T-helper 2 cell treated with Interferon-gamma antibody and Interleukin-4, amounts not matched to agents 5 μg/mL and 100 μg/mL, for 36 hours (primary cell): ENCODE measurements around the gene SULT1A2.
"Not testable (repeated sequence)": the region's sequence is repeated elsewhere in the genome, so short reads cannot be mapped to it uniquely, and the experiment has no call there.

Experiments
- DNase-seq: peaks from one replicate; pipeline ENCODE4 v3.0.0; 2021; ENCODE audit warnings: low spot score
- H3K27ac Mint-ChIP-seq: one replicate; pipeline ENCODE4 v1.8.0; 2021; ENCODE audit warnings: mild to moderate bottlenecking, mixed read lengths
- H3K27me3 Mint-ChIP-seq: one replicate; pipeline ENCODE4 v1.8.0; 2021; ENCODE audit warnings: low read depth, mixed read lengths
- H3K36me3 Mint-ChIP-seq: one replicate; pipeline ENCODE4 v1.8.0; 2021; ENCODE audit warnings: low read depth, mixed read lengths
- H3K4me1 Mint-ChIP-seq: one replicate; pipeline ENCODE4 v1.8.0; 2021; ENCODE audit warnings: low read depth, mixed read lengths
- H3K4me3 Mint-ChIP-seq: one replicate; pipeline ENCODE4 v1.8.0; 2022; ENCODE audit warnings: mild to moderate bottlenecking, moderate library complexity, mixed read lengths
- H3K9me3 Mint-ChIP-seq: one replicate; pipeline ENCODE4 v1.8.0; 2021; ENCODE audit warnings: mixed read lengths

SULT1A2 gene

GRCh38 chr16:28603381-28604185, 6.7 kb upstream of the SULT1A2 start:
- Mint-ChIP-seq H3K4me3 (no peak overlapping the region), H3K9me3 (no peaks in the 10 kb centered on the region), H3K27ac (no peak overlapping the region), H3K36me3 (no peaks in the 10 kb centered on the region), H3K27me3 (no peaks in the 10 kb centered on the region), H3K4me1 (no peaks in the 10 kb centered on the region)
- DNase-seq = no peak

- H3K4me3 Mint-ChIP-seq = no peak overlapping the region
- no peaks in the 10 kb centered on the region for H3K9me3 Mint-ChIP-seq
- H3K36me3 Mint-ChIP-seq = no peaks in the 10 kb centered on the region
- no peaks in the 10 kb centered on the region for H3K27me3 Mint-ChIP-seq
- no peaks in the 10 kb centered on the region for H3K4me1 Mint-ChIP-seq
- no peak overlapping the region for H3K27ac Mint-ChIP-seq
- DNase-seq = no peak
Measured at GRCh38 chr16:28602529-28602928, 5.7 kb upstream of the SULT1A2 start.

- H3K27ac Mint-ChIP-seq, H3K27me3 Mint-ChIP-seq, DNase-seq, H3K36me3 Mint-ChIP-seq, H3K4me1 Mint-ChIP-seq, H3K9me3 Mint-ChIP-seq, H3K4me3 Mint-ChIP-seq: not testable (repeated sequence)
Measured at GRCh38 chr16:28602062-28602461, 5.2 kb upstream of the SULT1A2 start.

- not testable (repeated sequence) for DNase-seq, H3K9me3 Mint-ChIP-seq, H3K4me1 Mint-ChIP-seq, H3K27ac Mint-ChIP-seq, H3K4me3 Mint-ChIP-seq, H3K27me3 Mint-ChIP-seq, H3K36me3 Mint-ChIP-seq
Measured at GRCh38 chr16:28601589-28601988, 4.7 kb upstream of the SULT1A2 start.

- not testable (repeated sequence) for H3K4me3 Mint-ChIP-seq
Measured at GRCh38 chr16:28600965-28601364, 4.1 kb upstream of the SULT1A2 start.

GRCh38 chr16:28599377-28600285, 2.8 kb upstream of the SULT1A2 start:
- H3K9me3 Mint-ChIP-seq, H3K4me1 Mint-ChIP-seq, DNase-seq, H3K4me3 Mint-ChIP-seq, H3K27ac Mint-ChIP-seq, H3K36me3 Mint-ChIP-seq, H3K27me3 Mint-ChIP-seq: not testable (repeated sequence)

More at GRCh38 chr16:28600965-28601364, 4.1 kb upstream of the SULT1A2 start:
- not testable (repeated sequence) for H3K27me3 Mint-ChIP-seq, H3K4me1 Mint-ChIP-seq, H3K27ac Mint-ChIP-seq, DNase-seq, H3K36me3 Mint-ChIP-seq, H3K9me3 Mint-ChIP-seq

GRCh38 chr16:28597692-28598261, 927 bp upstream of the SULT1A2 start:
- Mint-ChIP-seq H3K27ac (no peak overlapping the region), H3K4me3 (no peak overlapping the region), H3K36me3 (no peaks in the 10 kb centered on the region), H3K9me3 (no peaks in the 10 kb centered on the region), H3K4me1 (no peaks in the 10 kb centered on the region), H3K27me3 (no peaks in the 10 kb centered on the region)
- DNase-seq = no peak

- H3K4me1 Mint-ChIP-seq = no peaks in the 10 kb centered on the region
- H3K27me3 Mint-ChIP-seq = no peaks in the 10 kb centered on the region
- no peak overlapping the region for H3K4me3 Mint-ChIP-seq
- H3K27ac Mint-ChIP-seq = no peak overlapping the region
- no peak for DNase-seq
- peaks cover 3% of the 10 kb centered on the region for H3K36me3 Mint-ChIP-seq
- no peaks in the 10 kb centered on the region for H3K9me3 Mint-ChIP-seq
Measured at GRCh38 chr16:28596115-28596630, 677 bp downstream of the SULT1A2 start.

- not testable (repeated sequence) for H3K36me3 Mint-ChIP-seq, H3K27me3 Mint-ChIP-seq, DNase-seq, H3K4me3 Mint-ChIP-seq, H3K4me1 Mint-ChIP-seq, H3K9me3 Mint-ChIP-seq, H3K27ac Mint-ChIP-seq
Measured at GRCh38 chr16:28595451-28595850, 1.4 kb downstream of the SULT1A2 start.

- no peaks in the 10 kb centered on the region for H3K27me3 Mint-ChIP-seq
- no peak for DNase-seq
- H3K4me3 Mint-ChIP-seq = no peak overlapping the region
- peaks cover 12% of the 10 kb centered on the region for H3K36me3 Mint-ChIP-seq
- no peaks in the 10 kb centered on the region for H3K4me1 Mint-ChIP-seq
- no peak overlapping the region for H3K27ac Mint-ChIP-seq
- H3K9me3 Mint-ChIP-seq = no peaks in the 10 kb centered on the region
Measured at GRCh38 chr16:28592979-28593553, 3.8 kb downstream of the SULT1A2 start.

GRCh38 chr16:28592511-28592910, 4.3 kb downstream of the SULT1A2 start:
- H3K4me1 Mint-ChIP-seq = no peaks in the 10 kb centered on the region
- no peak overlapping the region for H3K27ac Mint-ChIP-seq
- H3K27me3 Mint-ChIP-seq = no peaks in the 10 kb centered on the region
- H3K9me3 Mint-ChIP-seq = no peaks in the 10 kb centered on the region
- DNase-seq = no peak
- H3K36me3 Mint-ChIP-seq = peaks cover 12% of the 10 kb centered on the region
- H3K4me3 Mint-ChIP-seq = no peak overlapping the region

GRCh38 chr16:28591355-28591754, 5.5 kb downstream of the SULT1A2 start:
- Mint-ChIP-seq H3K4me1 (no peaks in the 10 kb centered on the region), H3K9me3 (no peaks in the 10 kb centered on the region), H3K4me3 (no peak overlapping the region), H3K27me3 (no peaks in the 10 kb centered on the region), H3K27ac (no peak overlapping the region), H3K36me3 (peaks cover 18% of the 10 kb centered on the region)
- no peak for DNase-seq

- Mint-ChIP-seq H3K4me1 (no peaks in the 10 kb centered on the region), H3K27me3 (no peaks in the 10 kb centered on the region), H3K4me3 (no peak overlapping the region), H3K9me3 (no peaks in the 10 kb centered on the region), H3K27ac (no peak overlapping the region), H3K36me3 (peaks cover 22% of the 10 kb centered on the region)
- no peak for DNase-seq
Measured at GRCh38 chr16:28590384-28591340, 6.2 kb downstream of the SULT1A2 start.
